CD4-positive, alpha-beta T cell (primary cell): ENCODE measurements around the gene CACNA2D1. TPM values are rescaled to one million over a fixed set of nuclear protein-coding genes. Genes with fewer than 3 reads are reported as not detected.

Source experiments
- ATAC-seq: fragments of 200-7000 bp; cut with Tn5 transposase; one replicate; pipeline ENCODE4 v1.10.0; 2022; ENCODE audit warnings: mild to moderate bottlenecking; ENCODE audit not compliant: poor library complexity
- CTCF ChIA-PET: fragments of 350-600 bp; sonication (Branson Sonifier 250); formaldehyde crosslinking; loops from one replicate; lab custom pipeline; 2021; ENCODE audit warnings: antibody characterized with exemption, inconsistent platforms; lab: Charles Lee
- POLR2A ChIA-PET: fragments of 350-600 bp; sonication (Branson Sonifier 250); formaldehyde crosslinking; loops from one replicate; lab custom pipeline; 2021; ENCODE audit warnings: antibody characterized with exemption, inconsistent platforms; lab: Charles Lee
- DNase-seq, 14 experiments: peaks; one replicate each; pipeline ENCODE4 v3.0.0-alpha.2; 2013 to 2020; ENCODE audit warnings: mixed read lengths in 2 of 14
- H3K27ac ChIP-seq, 2 donors: one replicate each; pipeline versions ENCODE4 v1.5.1 to v1.7.0; 2013; ENCODE audit warnings: low read length in 2 of 2, low read depth in 1 of 2, mild to moderate bottlenecking in 1 of 2
- H3K27me3 ChIP-seq, 2 experiments: 1 replicate in 1 of 2; 2 replicates in 1 of 2; pipeline versions ENCODE4 v1.6.1 to v1.7.0; 2013; ENCODE audit warnings: low read length in 2 of 2, control low read depth in 1 of 2, mild to moderate bottlenecking in 1 of 2, moderate library complexity in 1 of 2; ENCODE audit not compliant: insufficient read depth in 2 of 2, control insufficient read depth in 1 of 2
- H3K36me3 ChIP-seq: one replicate; pipeline ENCODE4 v1.6.1; 2013; ENCODE audit warnings: low read length, control low read depth; ENCODE audit not compliant: insufficient read depth
- H3K4me1 ChIP-seq: one replicate; pipeline ENCODE4 v1.6.1; 2013; ENCODE audit warnings: low read length, control low read depth; ENCODE audit not compliant: insufficient read depth
- H3K4me3 ChIP-seq: one replicate; pipeline ENCODE4 v1.5.1; 2013; ENCODE audit warnings: mild to moderate bottlenecking, low read length, moderate library complexity
- H3K9me3 ChIP-seq, 2 experiments: 1 replicate in 1 of 2; 2 replicates in 1 of 2; pipeline versions ENCODE4 v1.6.1 to v1.7.0; 2013; ENCODE audit warnings: low read length in 2 of 2, mild to moderate bottlenecking in 2 of 2, control low read depth in 1 of 2, moderate library complexity in 1 of 2; ENCODE audit not compliant: control insufficient read depth in 1 of 2, insufficient read depth in 1 of 2
- H3K27ac Mint-ChIP-seq: one replicate; pipeline ENCODE4 v1.8.0; 2020; ENCODE audit warnings: mixed read lengths
- H3K27me3 Mint-ChIP-seq: one replicate; pipeline ENCODE4 v1.8.0; 2021; ENCODE audit warnings: mixed read lengths
- H3K36me3 Mint-ChIP-seq: one replicate; pipeline ENCODE4 v1.8.0; 2021; ENCODE audit warnings: low read depth, mixed read lengths
- H3K4me1 Mint-ChIP-seq: one replicate; pipeline ENCODE4 v1.8.0; 2021; ENCODE audit warnings: low read depth, mixed read lengths
- H3K4me3 Mint-ChIP-seq: one replicate; pipeline ENCODE4 v1.8.0; 2020; ENCODE audit warnings: mild to moderate bottlenecking, mixed read lengths
- H3K9me3 Mint-ChIP-seq: one replicate; pipeline ENCODE4 v1.8.0; 2020; ENCODE audit warnings: mixed read lengths
- CTCF ChIP-seq: fragments of 200-600 bp; IDR thresholded peaks from one replicate; pipeline ENCODE4 v1.8.0; 2022; ENCODE audit warnings: antibody characterized with exemption, mild to moderate bottlenecking
- intact Hi-C, 2 experiments: fragments of 100-400 bp; cut with DNase I in 1 of 2; cut with micrococcal nuclease in 1 of 2; formaldehyde crosslinking; loops; one replicate each; pipeline versions ENCODE4 v1.15.1 to v1.9.0; 2023 to 2025; cut with DNase I, micrococcal nuclease
- total RNA-seq, 174 experiments: library from RNA in 2 of 174; stranded (reverse) in 2 of 174; gene quantifications; one replicate each; pipeline ENCODE4 v1.2.3 and lab custom pipeline; 2021 to 2026

The CACNA2D1 gene
- total RNA-seq, 2 experiments from 2014 or later: not detected

GRCh38 chr7:82404652-82405051 lies 38.9 kb downstream of the CACNA2D1 start:
- Histone ChIP-seq H3K9me3 (peaks cover 0 to 4% of the 10 kb centered on the region in 2 experiments), H3K4me1 (no peaks in the 10 kb centered on the region), H3K36me3 (no peaks in the 10 kb centered on the region), H3K27me3 (no peaks in the 10 kb centered on the region), H3K27ac (no peak overlapping the region), H3K4me3 (no peak overlapping the region)
- H3K9me3 Mint-ChIP-seq: peaks cover 5% of the 10 kb centered on the region
- no peak overlapping the region for H3K4me3 Mint-ChIP-seq
- ChIA-PET CTCF (no interaction called here), POLR2A (no interaction called here)
- no peaks in the 10 kb centered on the region for H3K36me3 Mint-ChIP-seq
- H3K27me3 Mint-ChIP-seq: no peaks in the 10 kb centered on the region
- intact Hi-C loops: no loop called here
- no peak for ATAC-seq
- no peaks in the 10 kb centered on the region for H3K4me1 Mint-ChIP-seq
- no peak for DNase-seq
- no peak for TF ChIP-seq CTCF
- H3K27ac Mint-ChIP-seq: no peak overlapping the region

GRCh38 chr7:82404094-82404493 lies 39.5 kb downstream of the CACNA2D1 start:
- Mint-ChIP-seq H3K27me3 (no peaks in the 10 kb centered on the region), H3K4me1 (no peaks in the 10 kb centered on the region), H3K9me3 (peaks cover 5% of the 10 kb centered on the region), H3K36me3 (no peaks in the 10 kb centered on the region), H3K27ac (no peak overlapping the region), H3K4me3 (no peak overlapping the region)
- CTCF ChIA-PET: no interaction called here
- POLR2A ChIA-PET: no interaction called here
- Histone ChIP-seq H3K27me3 (no peaks in the 10 kb centered on the region), H3K4me1 (no peaks in the 10 kb centered on the region), H3K36me3 (no peaks in the 10 kb centered on the region), H3K9me3 (peaks cover 0 to 7% of the 10 kb centered on the region in 2 experiments), H3K4me3 (no peak overlapping the region), H3K27ac (no peak overlapping the region)
- ATAC-seq (no peak), DNase-seq (no peak)
- intact Hi-C loops: no loop called here
- no peak for TF ChIP-seq CTCF

- Histone ChIP-seq H3K4me1 (no peaks in the 10 kb centered on the region), H3K4me3 (no peak overlapping the region), H3K27ac (no peak overlapping the region), H3K27me3 (no peaks in the 10 kb centered on the region), H3K36me3 (no peaks in the 10 kb centered on the region), H3K9me3 (peaks cover 0 to 9% of the 10 kb centered on the region in 2 experiments)
- intact Hi-C loops: no loop called here
- POLR2A ChIA-PET: no interaction called here
- TF ChIP-seq CTCF: no peak
- ATAC-seq: no peak
- Mint-ChIP-seq H3K4me1 (no peaks in the 10 kb centered on the region), H3K27me3 (no peaks in the 10 kb centered on the region), H3K36me3 (no peaks in the 10 kb centered on the region), H3K4me3 (no peak overlapping the region), H3K27ac (no peak overlapping the region), H3K9me3 (peaks cover 3% of the 10 kb centered on the region)
- no peak for DNase-seq
- CTCF ChIA-PET: no interaction called here
These were observed 45.6 kb downstream of the CACNA2D1 start for GRCh38 chr7:82397879-82398524.
